Right cardiac atrium (tissue), 5 donors: Measurements from ENCODE around the gene C4B. TPM values are rescaled to one million over a fixed set of nuclear protein-coding genes. Genes with fewer than 3 reads are reported as not detected.
A peak's percentile ranks its signal among the peaks of the same experiment; 100 is the strongest.
"Not testable (repeated sequence)": the region's sequence is repeated elsewhere in the genome, so short reads cannot be mapped to it uniquely, and the experiment has no call there.

Experiments
- ATAC-seq, 2 donors: fragments of 200-7000 bp; cut with Tn5 transposase; one replicate each; pipeline versions ENCODE4 v1.8.0 to v1.9.1; 2020; ENCODE audit warnings: moderate library complexity in 2 of 2, mild to moderate bottlenecking in 1 of 2
- DNase-seq, 3 donors: peaks; one replicate each; pipeline ENCODE4 v3.0.0-alpha.2; 2020
- H3K27ac ChIP-seq: one replicate; pipeline ENCODE4 v1.5.1; 2013; ENCODE audit warnings: mild to moderate bottlenecking, low read length, control low read depth, moderate library complexity
- H3K27me3 ChIP-seq: one replicate; pipeline ENCODE4 v1.6.1; 2013; ENCODE audit not compliant: control insufficient read depth, insufficient read depth
- H3K4me1 ChIP-seq: one replicate; pipeline ENCODE4 v1.6.1; 2013; ENCODE audit warnings: low read length; ENCODE audit not compliant: control insufficient read depth, insufficient read depth
- H3K4me3 ChIP-seq: one replicate; pipeline ENCODE4 v1.5.1; 2013; ENCODE audit warnings: low read length, control low read depth
- H3K9me3 ChIP-seq: one replicate; pipeline ENCODE4 v1.6.1; 2013; ENCODE audit warnings: low read length; ENCODE audit not compliant: control insufficient read depth
- WGBS: extraction: QIAGEN DNeasy Blood & Tissue Kit; methylation state at CpG from one replicate; pipeline ENCODE4 v1.1.7; 2013; 5-methylcytosine and 5-hydroxymethylcytosine counted together
- intact Hi-C, 4 donors: fragments of 100-400 bp; cut with DNase I; formaldehyde crosslinking; loops; one replicate each; pipeline versions ENCODE4 v1.11.0 to v1.14.0; 2022 to 2023
- long read RNA-seq, 4 donors: library from polyadenylated mRNA; unstranded; transcript quantifications; one replicate each; pipeline ENCODE4 v2.0.0, GENCODE V29; 2020 to 2021
- polyA plus RNA-seq: library from polyadenylated mRNA; stranded (reverse); fragments of 200-250 nt; gene quantifications from one replicate; pipeline ENCODE4 v1.2.3, GENCODE V29; 2013
- total RNA-seq, 4 donors: library from RNA; stranded (reverse); fragmentation: NEBNext Ultra II Directional; extraction: Animal tissue kit (Norgen Biotek cat#: 25700); gene quantifications; one replicate each; pipeline ENCODE4 v1.2.1, GENCODE V29; 2021
- donor health status: healthy with polysubstance abuse.
- donor health status: DM: no; HTN: yes; CAD: no.
- donor health status: DM: no; HTN: no; CAD: no.
- donor health status: DM: no; HTN: yes; CAD: no; lungs with severe emphysema.
- donor health status: DM: yes; HTN: yes; CAD: no.

Gene C4B
- total RNA-seq: 100 to 1,000 TPM in 3 of 4 donors, 10 to 100 TPM in 1; 86.0 to 163 (median 139) TPM
- 41.2 TPM for polyA plus RNA-seq
- long read RNA-seq, donor 1, full-length matches to known transcripts: 12 of 67 reads
- long read RNA-seq, donor 1, partial matches to known transcripts: 53 of 67 reads
- long read RNA-seq, donor 1, other reads (novel, unspliced or antisense): 2 of 67 reads
- long read RNA-seq, donor 2, full-length matches to known transcripts: 40 of 124 reads
- long read RNA-seq, donor 2, partial matches to known transcripts: 77 of 124 reads
- long read RNA-seq, donor 2, other reads (novel, unspliced or antisense): 7 of 124 reads
- long read RNA-seq, donor 3, full-length matches to known transcripts: 36 of 326 reads
- long read RNA-seq, donor 3, partial matches to known transcripts: 246 of 326 reads
- long read RNA-seq, donor 3, other reads (novel, unspliced or antisense): 44 of 326 reads
- long read RNA-seq, donor 4, full-length matches to known transcripts: 19 of 66 reads
- long read RNA-seq, donor 4, partial matches to known transcripts: 37 of 66 reads
- long read RNA-seq, donor 4, other reads (novel, unspliced or antisense): 10 of 66 reads

DNA sequence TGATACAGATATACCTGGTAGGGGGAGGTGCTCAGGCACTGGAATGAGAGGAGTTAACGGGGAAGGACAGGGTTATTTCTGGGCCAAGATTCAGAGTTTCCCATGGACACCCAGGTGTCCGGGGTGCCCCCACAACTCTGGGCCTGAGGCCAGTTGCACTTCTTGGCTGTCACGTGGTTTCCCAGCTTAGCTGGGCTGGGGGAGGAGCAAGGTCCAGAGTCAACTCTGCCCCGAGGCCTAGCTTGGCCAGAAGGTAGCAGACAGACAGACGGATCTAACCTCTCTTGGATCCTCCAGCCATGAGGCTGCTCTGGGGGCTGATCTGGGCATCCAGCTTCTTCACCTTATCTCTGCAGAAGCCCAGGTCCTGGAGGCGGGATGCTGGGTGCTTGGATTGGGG is at the start of gene C4B:
C4B (plus strand) TSS at position 249 of the 400 bp plus-strand sequence; CDS start at position 300, 51 bp downstream.
- H3K9me3 ChIP-seq, H3K27ac ChIP-seq, intact Hi-C loops, H3K4me1 ChIP-seq, DNase-seq, H3K4me3 ChIP-seq, H3K27me3 ChIP-seq: not testable (repeated sequence)
- WGBS: no CpG with 5 or more reads among the region's 6 CpGs
- peak; percentile 53 to 54 for ATAC-seq

DNA sequence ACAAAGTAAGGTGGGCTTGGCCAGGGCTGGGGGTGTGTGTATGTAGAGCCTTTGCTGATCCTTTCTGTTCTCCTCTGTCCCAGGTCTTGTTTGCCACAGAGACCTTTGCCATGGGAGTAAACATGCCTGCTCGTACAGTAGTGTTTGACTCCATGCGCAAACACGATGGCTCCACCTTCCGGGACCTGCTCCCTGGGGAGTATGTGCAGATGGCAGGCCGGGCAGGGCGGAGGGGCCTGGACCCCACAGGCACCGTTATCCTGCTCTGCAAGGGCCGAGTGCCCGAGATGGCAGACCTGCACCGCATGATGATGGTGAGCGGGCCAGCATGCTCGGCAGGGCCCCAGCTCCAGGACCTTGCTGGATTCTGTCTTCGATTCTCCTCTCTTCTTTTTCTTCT is 48.9 kb upstream of the C4B start:
- DNase-seq: peak in 2 of 3 donors; percentile 44 to 47
- no peaks in the 10 kb centered on the region for H3K9me3 ChIP-seq
- WGBS: 90% methylated on average over 13 of the region's 13 CpGs
- H3K4me1 ChIP-seq: no peaks in the 10 kb centered on the region
- H3K4me3 ChIP-seq: no peak overlapping the region
- ATAC-seq: no peak
- no peaks in the 10 kb centered on the region for H3K27me3 ChIP-seq
- intact Hi-C loops: no loop called here
- H3K27ac ChIP-seq: no peak overlapping the region

DNA sequence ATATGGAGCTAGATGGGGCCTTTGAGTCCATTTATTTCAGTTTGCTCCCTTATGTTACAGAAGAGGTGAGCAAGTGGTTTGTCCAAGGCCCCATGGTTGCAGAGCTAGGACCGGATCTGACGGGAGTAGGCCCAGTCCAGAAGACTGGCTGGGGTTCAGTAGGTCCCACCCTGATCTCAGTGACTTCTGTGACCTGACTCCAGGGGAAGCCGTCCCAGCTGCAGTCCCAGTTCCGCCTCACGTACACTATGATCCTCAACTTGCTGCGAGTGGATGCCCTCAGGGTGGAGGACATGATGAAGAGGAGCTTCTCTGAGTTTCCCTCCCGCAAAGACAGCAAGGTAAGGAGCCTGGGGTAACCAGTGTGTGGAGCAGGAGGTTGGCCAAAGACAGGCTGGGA is 48.1 kb upstream of the C4B start:
- intact Hi-C loops: no loop called here
- Histone ChIP-seq H3K27me3 (no peaks in the 10 kb centered on the region), H3K9me3 (no peaks in the 10 kb centered on the region), H3K4me3 (no peak overlapping the region), H3K4me1 (peaks cover 4% of the 10 kb centered on the region), H3K27ac (no peak overlapping the region)
- 90% methylated on average over 7 of the region's 7 CpGs for WGBS
- DNase-seq (peak in 1 of 3 donors; percentile 10), ATAC-seq (no peak)

DNA sequence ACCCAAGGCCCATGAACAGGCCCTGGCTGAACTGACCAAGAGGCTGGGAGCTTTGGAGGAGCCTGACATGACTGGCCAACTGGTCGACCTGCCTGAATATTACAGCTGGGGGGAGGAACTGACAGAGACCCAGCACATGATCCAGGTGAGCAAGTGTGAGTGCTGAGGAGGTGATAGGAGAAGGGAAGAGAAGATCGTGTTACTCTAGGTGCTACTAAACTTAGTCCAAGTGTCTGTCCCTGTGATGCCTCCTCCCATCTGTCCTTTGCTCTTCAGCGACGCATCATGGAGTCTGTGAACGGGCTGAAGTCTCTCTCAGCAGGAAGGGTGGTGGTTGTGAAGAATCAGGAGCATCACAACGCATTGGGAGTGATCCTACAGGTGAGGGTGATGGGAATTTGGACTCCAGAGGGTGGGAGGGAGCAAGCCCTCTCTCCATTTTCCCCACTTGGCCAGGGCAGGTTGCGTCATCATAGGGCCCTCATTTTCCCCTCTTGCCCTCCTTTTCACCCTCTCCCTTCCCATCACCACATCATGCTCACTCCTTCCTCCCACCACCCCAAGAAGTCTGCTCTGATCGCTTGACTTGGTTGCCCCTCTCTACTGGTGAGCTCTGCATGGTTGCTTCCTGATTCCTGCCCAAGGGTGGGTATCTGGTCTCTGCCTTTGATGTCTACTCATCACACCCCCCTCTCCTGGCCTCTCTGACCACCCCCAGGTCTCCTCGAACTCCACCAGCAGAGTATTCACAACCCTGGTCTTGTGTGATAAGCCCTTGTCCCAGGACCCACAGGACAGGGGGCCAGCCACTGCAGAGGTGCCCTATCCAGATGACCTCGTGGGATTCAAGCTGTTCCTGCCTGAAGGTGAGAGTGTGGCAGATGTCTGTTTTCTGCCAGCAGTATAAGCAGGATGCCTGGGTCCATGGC is 47.3 kb upstream of the C4B start:
- WGBS: 85% methylated on average over 10 of the region's 10 CpGs
- Histone ChIP-seq H3K27me3 (no peaks in the 10 kb centered on the region), H3K4me3 (no peak overlapping the region), H3K4me1 (peaks cover 4% of the 10 kb centered on the region), H3K9me3 (no peaks in the 10 kb centered on the region), H3K27ac (no peak overlapping the region)
- intact Hi-C loops: no loop called here
- DNase-seq: peak in 1 of 3 donors; percentile 18
- no peak for ATAC-seq

DNA sequence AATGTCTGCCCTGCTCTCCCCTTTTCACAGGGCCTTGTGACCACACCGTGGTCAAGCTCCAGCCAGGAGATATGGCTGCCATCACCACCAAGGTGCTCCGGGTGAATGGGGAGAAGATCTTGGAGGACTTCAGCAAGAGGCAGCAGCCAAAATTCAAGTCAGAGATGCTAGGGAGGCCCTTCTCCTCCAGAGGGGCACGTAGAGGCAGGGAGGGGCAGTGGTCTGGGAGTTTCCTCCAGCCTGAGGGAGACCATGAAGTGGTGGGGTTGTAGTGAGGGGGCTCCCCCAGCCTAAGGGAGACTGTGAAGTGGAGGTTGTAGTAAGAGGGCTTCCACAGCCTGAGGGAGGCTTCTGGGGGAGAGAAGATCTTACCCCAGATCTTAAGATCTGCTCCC is 46.7 kb upstream of the C4B start:
- intact Hi-C loops: no loop called here
- H3K27me3 ChIP-seq: no peaks in the 10 kb centered on the region
- H3K27ac ChIP-seq: no peak overlapping the region
- DNase-seq: peak in 1 of 3 donors; percentile 26
- H3K4me3 ChIP-seq: no peak overlapping the region
- ATAC-seq: no peak
- whole genome bisulfite sequencing: 79% methylated on average over 3 of the region's 3 CpGs
- H3K9me3 ChIP-seq: no peaks in the 10 kb centered on the region
- peaks cover 4% of the 10 kb centered on the region for H3K4me1 ChIP-seq

DNA sequence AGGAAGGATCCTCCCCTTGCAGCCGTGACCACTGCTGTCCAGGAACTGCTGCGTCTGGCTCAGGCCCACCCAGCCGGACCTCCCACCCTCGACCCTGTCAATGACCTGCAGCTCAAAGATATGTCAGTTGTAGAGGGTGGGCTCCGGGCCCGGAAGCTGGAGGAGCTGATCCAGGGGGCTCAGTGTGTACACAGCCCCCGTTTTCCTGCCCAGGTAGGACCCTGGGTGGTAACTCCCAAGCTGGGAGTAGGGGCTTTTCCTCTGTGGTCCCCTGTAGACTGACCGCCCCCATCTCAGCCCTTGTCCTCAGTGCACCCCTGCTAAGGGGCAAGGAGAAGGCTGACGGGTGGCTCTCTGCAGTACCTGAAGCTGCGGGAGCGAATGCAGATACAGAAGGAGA is 46.3 kb upstream of the C4B start:
- ATAC-seq (no peak), DNase-seq (no peak)
- peaks cover 4% of the 10 kb centered on the region for H3K4me1 ChIP-seq
- H3K27ac ChIP-seq: no peak overlapping the region
- intact Hi-C loops: no loop called here
- no peaks in the 10 kb centered on the region for H3K27me3 ChIP-seq
- no peaks in the 10 kb centered on the region for H3K9me3 ChIP-seq
- WGBS: 80% methylated on average over 11 of the region's 11 CpGs
- H3K4me3 ChIP-seq: no peak overlapping the region

DNA sequence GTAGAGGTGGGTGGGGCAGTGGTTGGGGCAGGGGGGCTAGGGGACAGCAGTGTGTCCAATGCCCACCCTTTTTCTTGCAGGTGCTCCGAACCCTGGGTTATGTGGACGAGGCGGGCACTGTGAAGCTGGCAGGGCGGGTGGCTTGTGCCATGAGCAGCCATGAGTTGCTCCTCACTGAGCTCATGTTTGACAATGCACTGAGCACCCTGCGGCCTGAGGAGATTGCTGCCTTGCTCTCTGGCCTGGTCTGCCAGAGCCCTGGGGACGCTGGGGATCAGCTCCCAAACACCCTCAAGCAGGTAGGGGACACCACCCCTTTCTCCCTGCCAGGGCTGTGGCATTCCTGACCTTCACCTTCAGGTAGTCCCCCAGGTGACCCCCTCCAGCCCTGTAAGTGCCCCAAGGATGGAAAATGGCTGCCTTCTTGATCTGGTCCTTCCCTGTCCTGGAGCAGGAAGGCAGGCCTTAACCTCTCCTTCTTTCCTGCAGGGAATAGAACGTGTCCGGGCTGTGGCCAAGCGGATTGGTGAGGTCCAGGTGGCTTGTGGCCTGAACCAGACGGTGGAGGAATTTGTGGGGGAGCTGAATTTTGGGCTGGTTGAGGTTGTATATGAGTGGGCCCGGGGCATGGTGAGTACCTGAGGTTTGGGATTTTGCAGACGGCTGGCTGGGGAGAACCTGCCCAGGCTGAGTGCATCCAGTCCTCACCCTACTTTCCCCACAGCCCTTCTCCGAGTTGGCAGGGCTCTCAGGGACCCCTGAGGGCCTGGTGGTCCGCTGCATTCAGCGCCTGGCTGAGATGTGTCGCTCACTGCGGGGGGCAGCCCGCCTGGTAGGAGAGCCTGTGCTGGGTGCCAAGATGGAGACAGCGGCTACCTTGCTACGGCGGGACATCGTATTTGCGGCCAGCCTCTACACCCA is 45.5 kb upstream of the C4B start:
- no peak overlapping the region for H3K27ac ChIP-seq
- no peaks in the 10 kb centered on the region for H3K9me3 ChIP-seq
- DNase-seq (peak in 1 of 3 donors; percentile 45), ATAC-seq (no peak)
- intact Hi-C loops: no loop called here
- H3K27me3 ChIP-seq: no peaks in the 10 kb centered on the region
- peaks cover 4% of the 10 kb centered on the region for H3K4me1 ChIP-seq
- WGBS: 86% methylated on average over 23 of the region's 23 CpGs
- H3K4me3 ChIP-seq: no peak overlapping the region

DNA sequence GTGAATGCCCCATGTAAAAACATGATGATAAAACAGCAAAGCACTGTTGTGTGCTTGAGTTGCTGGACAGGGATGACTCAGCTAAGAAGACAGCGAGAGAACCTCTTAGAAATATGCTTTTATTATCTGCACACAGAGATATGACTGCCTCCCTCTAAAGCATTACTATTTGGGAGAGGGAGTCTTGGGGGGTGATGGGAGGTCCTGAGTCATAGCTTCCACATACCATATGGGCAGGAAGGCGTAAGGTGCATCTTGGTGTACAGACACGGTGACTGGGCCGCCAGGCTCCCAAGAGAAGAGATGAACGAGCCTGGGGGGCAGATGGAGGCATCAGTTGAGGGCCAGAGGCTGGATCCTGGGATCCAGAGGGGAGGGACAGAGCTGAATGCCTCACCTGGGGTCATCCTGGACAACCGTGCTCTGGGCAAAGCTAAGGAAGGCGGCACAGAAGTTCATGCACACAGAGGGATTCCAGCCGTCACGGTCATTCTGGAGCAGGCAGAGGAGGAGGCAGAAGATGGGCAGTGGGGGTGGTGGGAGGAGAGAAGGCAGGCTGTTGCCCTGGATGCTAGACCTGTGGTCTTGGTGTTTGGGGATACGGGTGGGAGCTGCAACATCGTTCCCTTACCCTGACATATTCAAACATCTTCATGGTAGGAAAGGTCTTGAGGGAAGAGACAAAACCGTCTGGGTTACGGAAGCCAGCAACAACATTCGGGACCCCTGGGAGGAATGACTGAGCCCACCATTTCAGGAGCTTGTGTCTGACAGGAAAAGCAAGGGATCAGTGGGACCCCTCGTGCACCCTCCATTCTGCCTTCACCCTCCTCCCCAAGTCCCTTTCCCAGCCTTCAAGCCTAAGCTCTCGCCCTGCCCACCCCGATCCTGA is 44.6 kb upstream of the C4B start:
- intact Hi-C loops: loop anchor here in 1 of 4 donors (10.0 kb wide), 1 partner anchor 1005 kb away; no protein-coding TSS in a partner anchor
- Histone ChIP-seq H3K4me1 (peaks cover 4% of the 10 kb centered on the region), H3K27me3 (no peaks in the 10 kb centered on the region), H3K4me3 (no peak overlapping the region), H3K27ac (no peak overlapping the region), H3K9me3 (no peaks in the 10 kb centered on the region)
- DNase-seq (no peak), ATAC-seq (no peak)
- WGBS: 67% methylated on average over 17 of the region's 17 CpGs

DNA sequence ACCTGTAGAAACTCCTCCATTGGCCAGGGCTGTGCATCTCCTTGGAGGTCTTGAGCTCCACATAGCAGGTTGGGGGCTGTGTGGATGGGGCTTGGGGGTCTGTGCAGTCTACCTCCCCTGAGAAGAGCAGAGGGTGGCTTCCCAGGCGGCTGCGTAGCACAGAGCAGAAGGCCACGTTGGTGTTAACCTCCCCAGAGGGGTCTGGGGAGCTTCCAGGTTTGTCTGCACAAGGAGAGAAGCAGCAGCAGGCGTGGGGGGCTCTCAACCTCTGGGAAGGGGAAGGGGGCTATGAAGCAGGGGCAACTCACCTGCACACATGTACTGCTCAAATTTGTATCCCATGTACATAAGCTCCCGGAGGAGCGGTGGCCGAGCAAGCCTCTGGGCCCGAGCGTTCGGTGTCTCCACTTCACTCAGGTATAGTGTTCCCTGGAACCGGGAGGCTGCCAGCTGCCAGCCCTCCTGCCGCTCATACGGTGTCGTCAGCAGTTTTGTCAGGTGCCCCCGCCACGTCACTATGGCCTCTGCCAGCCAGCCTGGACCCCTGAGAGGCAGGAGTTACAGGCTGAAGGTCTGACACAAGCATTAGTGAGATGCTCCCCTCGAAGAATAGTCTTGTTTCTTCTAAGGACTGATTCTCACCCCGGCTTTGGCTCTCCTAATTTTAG is 43.9 kb upstream of the C4B start:
- intact Hi-C loops: loop anchor here in 1 of 4 donors (10.0 kb wide), 1 partner anchor 1004 kb away; no protein-coding TSS in a partner anchor
- H3K9me3 ChIP-seq: no peaks in the 10 kb centered on the region
- 78% methylated on average over 18 of the region's 18 CpGs for WGBS
- peaks cover 4% of the 10 kb centered on the region for H3K4me1 ChIP-seq
- H3K27me3 ChIP-seq: no peaks in the 10 kb centered on the region
- ATAC-seq (no peak), DNase-seq (peak in 2 of 3 donors; percentile 64 to 69)
- peak overlapping the region; percentile 90 for H3K27ac ChIP-seq
- H3K4me3 ChIP-seq: peak overlapping the region; percentile 71
